Measurements from ENCODE around the gene KCNT2.

DNA sequence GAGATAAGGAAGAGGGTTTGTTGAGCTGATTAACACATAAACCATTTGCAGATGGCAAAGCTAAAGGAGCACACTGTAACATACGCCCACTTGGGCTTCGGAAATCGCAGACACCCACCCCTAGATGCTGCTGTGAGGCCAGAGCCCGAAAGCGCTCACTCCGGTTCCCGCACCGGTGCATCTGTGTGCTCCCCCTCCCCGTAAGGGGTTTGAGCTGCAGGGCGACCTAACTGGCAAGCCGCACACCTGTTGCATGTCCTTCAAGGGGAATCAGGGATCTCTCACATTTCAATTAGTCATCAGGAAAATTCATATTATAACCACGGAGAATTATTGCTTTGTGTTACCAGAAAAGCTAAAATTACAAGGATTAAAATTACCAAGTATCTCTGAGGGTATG, 42.2 kb upstream of the KCNT2 start:
- TF ChIP-seq, protein P1, sequence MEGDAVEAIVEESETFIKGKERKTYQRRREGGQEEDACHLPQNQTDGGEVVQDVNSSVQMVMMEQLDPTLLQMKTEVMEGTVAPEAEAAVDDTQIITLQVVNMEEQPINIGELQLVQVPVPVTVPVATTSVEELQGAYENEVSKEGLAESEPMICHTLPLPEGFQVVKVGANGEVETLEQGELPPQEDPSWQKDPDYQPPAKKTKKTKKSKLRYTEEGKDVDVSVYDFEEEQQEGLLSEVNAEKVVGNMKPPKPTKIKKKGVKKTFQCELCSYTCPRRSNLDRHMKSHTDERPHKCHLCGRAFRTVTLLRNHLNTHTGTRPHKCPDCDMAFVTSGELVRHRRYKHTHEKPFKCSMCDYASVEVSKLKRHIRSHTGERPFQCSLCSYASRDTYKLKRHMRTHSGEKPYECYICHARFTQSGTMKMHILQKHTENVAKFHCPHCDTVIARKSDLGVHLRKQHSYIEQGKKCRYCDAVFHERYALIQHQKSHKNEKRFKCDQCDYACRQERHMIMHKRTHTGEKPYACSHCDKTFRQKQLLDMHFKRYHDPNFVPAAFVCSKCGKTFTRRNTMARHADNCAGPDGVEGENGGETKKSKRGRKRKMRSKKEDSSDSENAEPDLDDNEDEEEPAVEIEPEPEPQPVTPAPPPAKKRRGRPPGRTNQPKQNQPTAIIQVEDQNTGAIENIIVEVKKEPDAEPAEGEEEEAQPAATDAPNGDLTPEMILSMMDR (IDR thresholded peaks at IDR 0.05): no peak
- TF ChIP-seq POLR2A (IDR thresholded peaks at IDR 0.05): no peak

Measured in esophagus squamous epithelium (tissue), 4 donors.